Measurements from ENCODE around the gene TRIM14.

DNA sequence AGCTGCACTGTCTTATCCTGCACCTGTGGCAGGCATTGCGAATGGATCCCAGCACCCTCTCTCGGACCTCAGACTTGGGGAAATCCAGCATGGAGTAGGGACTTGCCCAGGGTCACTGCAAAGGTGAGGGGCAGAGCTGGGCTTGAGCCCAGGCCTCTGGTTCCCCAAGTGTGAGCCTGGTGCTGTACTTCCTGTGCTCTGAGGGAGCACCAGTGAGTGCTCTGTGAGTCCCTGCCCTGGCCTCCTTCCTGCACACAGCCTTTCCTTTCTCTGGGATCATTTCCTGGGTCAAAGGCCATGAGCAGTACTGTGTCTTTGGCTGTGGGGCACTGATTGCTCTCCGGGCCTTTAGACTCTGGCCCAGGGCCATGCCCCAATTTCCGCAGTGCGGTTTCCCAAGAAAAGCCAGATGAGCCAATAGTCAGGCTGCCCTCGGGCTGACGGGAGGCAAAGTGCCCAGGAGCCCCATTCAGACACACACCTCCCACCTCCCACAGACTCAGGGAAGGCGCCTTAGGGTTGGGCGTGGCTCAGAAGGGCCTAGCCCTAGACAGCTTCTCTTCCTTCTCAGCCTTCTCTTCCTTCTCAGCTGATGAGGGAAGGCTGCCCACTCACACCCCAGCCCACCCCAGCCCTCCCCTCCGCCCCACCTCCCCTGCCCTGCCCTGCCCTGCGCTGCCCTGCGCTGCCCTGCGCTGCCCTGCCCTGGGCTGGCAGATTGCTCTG is 23.3 kb upstream of the TRIM14 start:
- TF ChIP-seq, protein P1, sequence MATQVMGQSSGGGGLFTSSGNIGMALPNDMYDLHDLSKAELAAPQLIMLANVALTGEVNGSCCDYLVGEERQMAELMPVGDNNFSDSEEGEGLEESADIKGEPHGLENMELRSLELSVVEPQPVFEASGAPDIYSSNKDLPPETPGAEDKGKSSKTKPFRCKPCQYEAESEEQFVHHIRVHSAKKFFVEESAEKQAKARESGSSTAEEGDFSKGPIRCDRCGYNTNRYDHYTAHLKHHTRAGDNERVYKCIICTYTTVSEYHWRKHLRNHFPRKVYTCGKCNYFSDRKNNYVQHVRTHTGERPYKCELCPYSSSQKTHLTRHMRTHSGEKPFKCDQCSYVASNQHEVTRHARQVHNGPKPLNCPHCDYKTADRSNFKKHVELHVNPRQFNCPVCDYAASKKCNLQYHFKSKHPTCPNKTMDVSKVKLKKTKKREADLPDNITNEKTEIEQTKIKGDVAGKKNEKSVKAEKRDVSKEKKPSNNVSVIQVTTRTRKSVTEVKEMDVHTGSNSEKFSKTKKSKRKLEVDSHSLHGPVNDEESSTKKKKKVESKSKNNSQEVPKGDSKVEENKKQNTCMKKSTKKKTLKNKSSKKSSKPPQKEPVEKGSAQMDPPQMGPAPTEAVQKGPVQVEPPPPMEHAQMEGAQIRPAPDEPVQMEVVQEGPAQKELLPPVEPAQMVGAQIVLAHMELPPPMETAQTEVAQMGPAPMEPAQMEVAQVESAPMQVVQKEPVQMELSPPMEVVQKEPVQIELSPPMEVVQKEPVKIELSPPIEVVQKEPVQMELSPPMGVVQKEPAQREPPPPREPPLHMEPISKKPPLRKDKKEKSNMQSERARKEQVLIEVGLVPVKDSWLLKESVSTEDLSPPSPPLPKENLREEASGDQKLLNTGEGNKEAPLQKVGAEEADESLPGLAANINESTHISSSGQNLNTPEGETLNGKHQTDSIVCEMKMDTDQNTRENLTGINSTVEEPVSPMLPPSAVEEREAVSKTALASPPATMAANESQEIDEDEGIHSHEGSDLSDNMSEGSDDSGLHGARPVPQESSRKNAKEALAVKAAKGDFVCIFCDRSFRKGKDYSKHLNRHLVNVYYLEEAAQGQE (IDR thresholded peaks at IDR 0.05; ENCODE audit: insufficient read depth in 1 of 2, low read depth in 2 of 2, low read length in 2 of 2), result no peak
- TF ChIP-seq POLR2AphosphoS5 (IDR thresholded peaks at IDR 0.05; ENCODE audit: low read depth, low read length), result no peak
